ENCODE measurements around the gene CSHL1. TPM values are rescaled to one million over a fixed set of nuclear protein-coding genes. Genes with fewer than 3 reads are reported as not detected.
"Not testable (repeated sequence)": the region's sequence is repeated elsewhere in the genome, so short reads cannot be mapped to it uniquely, and the experiment has no call there.

The CSHL1 gene
- total RNA-seq, 2 experiments from 2014 or later = not detected

- H3K4me3 Mint-ChIP-seq; POLR2A ChIA-PET; H3K27ac Mint-ChIP-seq; H3K9me3 Mint-ChIP-seq (ENCODE audit: low read depth); H3K27me3 Mint-ChIP-seq; DNase-seq; H3K36me3 Mint-ChIP-seq (ENCODE audit: low read depth); H3K4me1 Mint-ChIP-seq; ATAC-seq: not testable (repeated sequence)
- CTCF ChIA-PET = interaction anchor here (1.2 to 1.5 kb wide), 4 partner anchors 11 to 229 kb away, joined by 3 to 7 read pairs (median 3); no protein-coding TSS in a partner anchor
- intact Hi-C loops (cut with DNase I, micrococcal nuclease) = loop anchor here in 1 of 2 experiments (10.0 kb wide), 1 partner anchor 368 kb away; no protein-coding TSS in a partner anchor
Observed at GRCh38 chr17:63917206-63917605, 6.1 kb upstream of the CSHL1 start.

- ChIA-PET CTCF (interaction anchor here (1.2 to 2.2 kb wide), 4 partner anchors 11 to 229 kb away, joined by 3 to 8 read pairs (median 3); no protein-coding TSS in a partner anchor), POLR2A (no interaction called here)
- intact Hi-C loops (cut with DNase I, micrococcal nuclease) = loop anchor here in 1 of 2 experiments (10.0 kb wide), 1 partner anchor 368 kb away; no protein-coding TSS in a partner anchor
- Mint-ChIP-seq H3K27me3 (no peaks in the 10 kb centered on the region), H3K4me1 (peaks cover 6% of the 10 kb centered on the region), H3K27ac (no peak overlapping the region), H3K36me3 (ENCODE audit: low read depth) (no peaks in the 10 kb centered on the region), H3K4me3 (no peak overlapping the region), H3K9me3 (ENCODE audit: low read depth) (no peaks in the 10 kb centered on the region)
- DNase-seq (no peak), ATAC-seq (no peak)
Observed at GRCh38 chr17:63916566-63917185, 5.6 kb upstream of the CSHL1 start.

- POLR2A ChIA-PET = not testable (repeated sequence)
- CTCF ChIA-PET = interaction anchor here (0.6 to 2.2 kb wide), 3 partner anchors 110 to 220 kb away, joined by 3 to 8 read pairs (median 6); no protein-coding TSS in a partner anchor
- intact Hi-C loops (cut with DNase I, micrococcal nuclease) = loop anchor here in 1 of 2 experiments (10.0 kb wide), 1 partner anchor 369 kb away; no protein-coding TSS in a partner anchor
Observed at GRCh38 chr17:63915753-63916152, 4.7 kb upstream of the CSHL1 start.

GRCh38 chr17:63914471-63914870 is 3.4 kb upstream of the CSHL1 start:
- Mint-ChIP-seq H3K4me3 (no peak overlapping the region), H3K4me1 (peaks cover 3% of the 10 kb centered on the region), H3K27ac (no peak overlapping the region), H3K27me3 (no peaks in the 10 kb centered on the region), H3K36me3 (ENCODE audit: low read depth) (no peaks in the 10 kb centered on the region), H3K9me3 (ENCODE audit: low read depth) (no peaks in the 10 kb centered on the region)
- ChIA-PET CTCF (interaction anchor here (2.2 to 2.5 kb wide), 2 partner anchors 32 to 219 kb away, joined by 8 to 11 read pairs; no protein-coding TSS in a partner anchor), POLR2A (no interaction called here)
- intact Hi-C loops (cut with DNase I, micrococcal nuclease) = loop anchor here in 1 of 2 experiments (10.0 kb wide), 1 partner anchor 370 kb away; no protein-coding TSS in a partner anchor
- no peak for DNase-seq
- no peak for ATAC-seq

More at GRCh38 chr17:63915753-63916152, 4.7 kb upstream of the CSHL1 start:
- DNase-seq; H3K27me3 Mint-ChIP-seq; ATAC-seq; H3K27ac Mint-ChIP-seq; H3K4me1 Mint-ChIP-seq; H3K36me3 Mint-ChIP-seq (ENCODE audit: low read depth); H3K9me3 Mint-ChIP-seq (ENCODE audit: low read depth); H3K4me3 Mint-ChIP-seq: not testable (repeated sequence)

GRCh38 chr17:63911657-63912100 is 621 bp upstream of the CSHL1 start:
- no peaks in the 10 kb centered on the region for H3K27me3 Mint-ChIP-seq
- peak; percentile 78 for ATAC-seq

GRCh38 chr17:63910096-63910495 is 962 bp downstream of the CSHL1 start:
- DNase-seq (no peak), ATAC-seq (no peak)
- Mint-ChIP-seq H3K9me3 (ENCODE audit: low read depth) (no peaks in the 10 kb centered on the region), H3K27ac (no peak overlapping the region), H3K4me1 (no peaks in the 10 kb centered on the region), H3K4me3 (no peak overlapping the region), H3K27me3 (no peaks in the 10 kb centered on the region), H3K36me3 (ENCODE audit: low read depth) (no peaks in the 10 kb centered on the region)
- intact Hi-C loops (cut with DNase I, micrococcal nuclease) = loop anchor here (2.0 to 10.0 kb wide), 3 partner anchors 223 to 375 kb away; no protein-coding TSS in a partner anchor
- ChIA-PET CTCF (interaction anchor here (0.7 to 2.2 kb wide), 5 partner anchors 24 to 308 kb away, joined by 3 to 5 read pairs (median 3); no protein-coding TSS in a partner anchor), POLR2A (no interaction called here)

More at GRCh38 chr17:63911657-63912100, 621 bp upstream of the CSHL1 start:
- Mint-ChIP-seq H3K36me3 (ENCODE audit: low read depth) (no peaks in the 10 kb centered on the region), H3K4me3 (no peak overlapping the region), H3K27ac (no peak overlapping the region), H3K9me3 (ENCODE audit: low read depth) (no peaks in the 10 kb centered on the region), H3K4me1 (no peaks in the 10 kb centered on the region)
- intact Hi-C loops (cut with DNase I, micrococcal nuclease) = loop anchor here (2.0 to 10.0 kb wide), 3 partner anchors 221 to 373 kb away; no protein-coding TSS in a partner anchor
- ChIA-PET POLR2A (no interaction called here), CTCF (interaction anchor here (0.6 to 2.4 kb wide), 22 partner anchors 8 to 738 kb away, joined by 3 to 9 read pairs (median 4); partner anchors contain the start of genes ICAM2 and PRR29)
- peak; percentile 80 for DNase-seq

- POLR2A ChIA-PET; DNase-seq; H3K4me3 Mint-ChIP-seq; H3K27me3 Mint-ChIP-seq; ATAC-seq; H3K36me3 Mint-ChIP-seq (ENCODE audit: low read depth); H3K4me1 Mint-ChIP-seq; H3K27ac Mint-ChIP-seq; H3K9me3 Mint-ChIP-seq (ENCODE audit: low read depth); intact Hi-C loops (cut with DNase I, micrococcal nuclease): not testable (repeated sequence)
- CTCF ChIA-PET = interaction anchor here (1.2 kb wide), 1 partner anchor 117 kb away, joined by 3 read pairs; no protein-coding TSS in a partner anchor
Observed at GRCh38 chr17:63909586-63909985, 1.5 kb downstream of the CSHL1 start.

- H3K4me3 Mint-ChIP-seq; POLR2A ChIA-PET; intact Hi-C loops (cut with DNase I, micrococcal nuclease); H3K27me3 Mint-ChIP-seq; H3K4me1 Mint-ChIP-seq; H3K9me3 Mint-ChIP-seq (ENCODE audit: low read depth); H3K27ac Mint-ChIP-seq; H3K36me3 Mint-ChIP-seq (ENCODE audit: low read depth): not testable (repeated sequence)
- CTCF ChIA-PET = interaction anchor here (0.9 to 1.9 kb wide), 10 partner anchors 9 to 375 kb away, joined by 3 to 6 read pairs (median 4); partner anchors contain the start of gene GH1
- DNase-seq (peak; percentile 56), ATAC-seq (peak; percentile 58)
Observed at GRCh38 chr17:63907161-63907778, 3.8 kb downstream of the CSHL1 start.

GRCh38 chr17:63904796-63905195 is 6.3 kb downstream of the CSHL1 start:
- intact Hi-C loops (cut with DNase I, micrococcal nuclease); H3K36me3 Mint-ChIP-seq (ENCODE audit: low read depth); H3K27me3 Mint-ChIP-seq; H3K27ac Mint-ChIP-seq; H3K9me3 Mint-ChIP-seq (ENCODE audit: low read depth); H3K4me1 Mint-ChIP-seq; POLR2A ChIA-PET; DNase-seq; H3K4me3 Mint-ChIP-seq; ATAC-seq: not testable (repeated sequence)
- CTCF ChIA-PET = interaction anchor here (0.6 to 2.3 kb wide), 6 partner anchors 14 to 341 kb away, joined by 3 to 8 read pairs (median 3); partner anchors contain the start of gene GH1

- peaks cover 15% of the 10 kb centered on the region for H3K4me1 Mint-ChIP-seq
- peak; percentile 27 for DNase-seq
- H3K9me3 Mint-ChIP-seq (ENCODE audit: low read depth); POLR2A ChIA-PET; H3K27me3 Mint-ChIP-seq; H3K27ac Mint-ChIP-seq; intact Hi-C loops (cut with DNase I, micrococcal nuclease); H3K4me3 Mint-ChIP-seq; H3K36me3 Mint-ChIP-seq (ENCODE audit: low read depth): not testable (repeated sequence)
- peak; percentile 71 for ATAC-seq
- CTCF ChIA-PET = interaction anchor here (0.6 to 3.8 kb wide), 11 partner anchors 8 to 404 kb away, joined by 3 to 10 read pairs (median 4); partner anchors contain the start of gene GH1
Observed at GRCh38 chr17:63903787-63904201, 7.3 kb downstream of the CSHL1 start.

GRCh38 chr17:63901971-63902370 is 9.1 kb downstream of the CSHL1 start:
- H3K36me3 Mint-ChIP-seq (ENCODE audit: low read depth); H3K27me3 Mint-ChIP-seq; H3K9me3 Mint-ChIP-seq (ENCODE audit: low read depth); DNase-seq; H3K4me3 Mint-ChIP-seq; intact Hi-C loops (cut with DNase I, micrococcal nuclease); H3K27ac Mint-ChIP-seq; POLR2A ChIA-PET; ATAC-seq: not testable (repeated sequence)
- H3K4me1 Mint-ChIP-seq = peaks cover 18% of the 10 kb centered on the region
- CTCF ChIA-PET = interaction anchor here (0.6 to 3.8 kb wide), 15 partner anchors 12 to 357 kb away, joined by 3 to 11 read pairs (median 4); partner anchors contain the start of gene CD79B

Data from activated CD4-positive, alpha-beta T cell treated with anti-CD3 and anti-CD28 coated beads for 36 hours (primary cell).